HUDEP-2 (cell line): ENCODE data around the gene CCL19.
"Not testable (repeated sequence)": the region's sequence is repeated elsewhere in the genome, so short reads cannot be mapped to it uniquely, and the experiment has no call there.

ENCODE experiments used
- DNase-seq, 76 experiments: peaks; one replicate each; lab custom pipeline; 2025; ENCODE audit not compliant: unreplicated experiment in 76 of 76; lab: John Stamatoyannopoulos, UW

CCL19 gene

DNA sequence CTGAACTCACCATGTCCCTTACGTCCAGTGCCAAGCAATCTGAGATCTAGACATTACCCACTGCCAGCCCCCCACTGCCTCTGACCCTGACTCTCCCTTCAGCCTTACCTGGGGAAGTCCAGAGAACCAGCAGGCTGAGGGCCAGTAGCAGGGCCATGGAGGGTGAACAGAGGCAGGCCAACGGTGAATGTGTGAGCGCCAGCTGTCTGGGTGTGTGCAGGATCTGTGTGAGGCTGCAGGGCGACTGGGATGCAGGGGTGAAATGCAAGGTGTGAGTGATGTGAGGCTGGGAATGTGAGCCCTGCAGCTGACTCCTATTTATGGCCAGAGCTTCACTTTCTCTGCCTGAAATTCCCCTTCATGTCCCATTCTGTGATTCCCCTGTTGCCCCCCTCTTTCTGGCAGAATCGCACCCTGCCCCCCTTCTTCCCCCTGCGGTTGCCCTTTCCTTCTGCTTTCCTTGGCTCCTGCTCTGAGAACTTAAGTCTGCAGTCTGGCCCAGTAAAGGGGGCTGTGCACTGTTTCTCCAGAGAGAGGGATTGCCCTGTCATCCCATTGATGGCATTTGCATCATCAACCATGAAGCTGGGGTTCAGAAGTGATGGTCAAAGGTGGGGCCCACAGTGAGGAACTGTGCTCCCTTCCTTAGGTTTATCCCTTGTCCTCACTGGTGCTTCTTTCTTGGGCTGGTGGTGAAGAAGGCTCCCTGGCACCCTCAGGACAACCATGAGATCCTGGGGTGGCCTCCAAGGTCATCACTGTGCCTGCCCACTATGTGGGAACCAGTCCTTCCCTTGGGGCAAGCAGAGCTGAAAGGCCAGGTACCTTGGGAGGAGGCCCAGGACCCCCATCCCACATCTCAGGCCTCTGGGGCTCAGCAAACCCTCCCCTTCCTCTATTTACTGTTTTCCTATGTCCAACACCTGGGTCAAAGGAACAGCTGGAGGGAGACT is at the start of gene CCL19:
CCL19 (minus strand) TSS at position 294 of the 953 bp plus-strand sequence; CDS start at position 157, 137 bp downstream.
- DNase-seq: no peak

- DNase-seq: not testable (repeated sequence)
Measured at GRCh38 chr9:34740176-34740575, 49.1 kb upstream of the CCL19 start.

- DNase-seq: no peak
Measured at GRCh38 chr9:34737677-34738260, 46.7 kb upstream of the CCL19 start.

- no peak for DNase-seq
Measured at GRCh38 chr9:34734720-34735119, 43.6 kb upstream of the CCL19 start.

DNA sequence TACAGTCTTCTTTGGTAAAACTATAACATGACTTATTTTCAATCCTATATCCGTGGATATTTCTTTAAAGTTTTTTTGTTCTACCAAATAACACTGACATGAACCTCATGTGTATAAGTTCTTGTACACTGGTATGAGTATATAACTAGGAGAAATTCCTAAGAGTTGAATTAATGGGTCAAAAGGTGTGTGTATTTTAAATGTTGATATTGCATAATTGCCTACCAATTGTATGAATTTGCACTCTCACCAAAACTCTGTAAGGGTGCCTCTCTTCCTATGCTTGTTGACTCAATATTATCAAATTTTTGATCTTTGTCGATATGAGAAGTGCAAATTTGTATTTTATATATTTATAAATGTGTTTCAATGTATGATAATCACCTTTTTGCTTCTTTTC is 41.8 kb upstream of the CCL19 start:
- no peak for DNase-seq

GRCh38 chr9:34732478-34732877 is 41.4 kb upstream of the CCL19 start:
- no peak for DNase-seq

GRCh38 chr9:34723141-34723540 is 32.1 kb upstream of the CCL19 start:
- DNase-seq: no peak

GRCh38 chr9:34719769-34720025 is 28.6 kb upstream of the CCL19 start:
- DNase-seq: not testable (repeated sequence)

- no peak for DNase-seq
Measured at GRCh38 chr9:34719021-34719768, 28.1 kb upstream of the CCL19 start.

DNA sequence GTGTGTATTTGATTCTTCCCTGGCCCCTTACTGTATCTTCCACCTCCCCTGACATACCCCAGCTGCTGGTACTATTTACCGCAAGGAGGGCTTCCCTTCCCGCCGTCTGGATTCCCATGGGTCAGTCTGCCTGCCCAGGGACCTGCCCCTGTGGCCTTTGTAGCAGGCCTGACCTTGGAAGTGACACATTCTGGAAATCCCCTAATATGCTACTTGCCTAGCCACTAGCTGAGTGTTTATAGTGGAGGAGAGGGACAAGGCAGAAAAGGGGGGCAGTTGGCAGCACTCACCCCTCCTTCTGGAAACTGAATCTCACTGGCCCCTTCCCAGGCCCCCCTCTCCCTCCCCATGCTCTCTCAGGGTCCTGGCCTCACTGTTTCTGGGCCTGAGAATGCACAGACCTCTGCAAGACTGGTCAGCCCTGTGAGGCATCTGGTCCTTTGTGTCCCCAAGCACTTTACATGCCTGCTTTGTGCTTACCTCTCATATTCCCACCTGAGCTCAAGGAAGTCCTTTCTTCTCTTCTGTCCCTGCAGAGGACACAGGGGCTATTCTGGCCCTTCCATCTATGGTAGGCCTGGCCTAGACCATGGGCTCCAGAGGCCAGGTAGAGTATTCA is 27.0 kb upstream of the CCL19 start:
- DNase-seq: no peak

GRCh38 chr9:34716711-34717110 is 25.6 kb upstream of the CCL19 start:
- DNase-seq: no peak

DNA sequence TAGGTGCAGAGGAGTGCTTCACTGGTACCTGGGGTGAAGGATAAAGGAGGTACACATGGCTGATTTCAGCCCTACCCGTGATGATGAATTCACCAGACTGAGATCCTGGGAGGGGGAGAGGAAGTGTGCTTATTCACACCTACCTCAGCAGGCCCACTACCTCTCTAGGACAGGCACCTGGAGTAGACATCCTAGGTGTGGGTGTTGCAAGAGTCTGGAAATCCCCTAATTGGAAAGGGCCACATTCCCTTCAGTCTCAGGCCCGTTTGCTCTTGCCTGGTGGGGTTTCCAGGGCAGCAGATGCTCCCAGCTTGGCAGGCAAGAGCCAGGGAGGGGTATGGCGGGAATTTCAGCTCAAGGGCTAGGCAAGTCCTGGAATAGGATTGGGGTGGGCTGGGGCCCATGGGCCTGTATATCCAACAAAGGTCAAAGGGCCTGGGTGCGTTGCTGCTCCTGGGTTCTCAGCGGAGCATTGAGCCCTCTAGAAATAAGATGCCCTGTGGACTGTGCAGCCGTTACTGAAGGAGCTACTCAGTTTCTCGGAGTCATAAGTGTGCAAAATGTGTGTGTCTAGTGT is 24.7 kb upstream of the CCL19 start:
- DNase-seq: no peak

DNA sequence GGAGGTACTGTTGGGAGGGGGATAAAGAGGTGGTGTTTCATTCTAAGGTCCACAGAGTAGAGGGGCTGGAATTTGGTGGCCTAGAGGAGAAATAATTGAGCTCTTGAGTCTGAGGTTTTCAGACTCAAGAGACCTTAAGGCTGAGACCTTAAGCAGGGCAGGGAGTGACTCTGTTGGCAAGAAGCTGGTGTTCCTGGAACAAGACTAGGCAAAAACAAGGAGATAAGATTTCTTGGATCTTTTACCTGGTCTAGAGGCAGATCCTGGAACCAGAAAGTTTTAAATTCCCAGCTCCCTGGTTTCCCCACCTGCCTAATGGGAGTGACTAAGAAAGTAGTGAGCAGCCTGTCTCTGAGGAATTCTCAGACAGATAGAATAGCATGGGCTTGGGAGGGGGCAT is 22.9 kb upstream of the CCL19 start:
- DNase-seq: no peak

DNA sequence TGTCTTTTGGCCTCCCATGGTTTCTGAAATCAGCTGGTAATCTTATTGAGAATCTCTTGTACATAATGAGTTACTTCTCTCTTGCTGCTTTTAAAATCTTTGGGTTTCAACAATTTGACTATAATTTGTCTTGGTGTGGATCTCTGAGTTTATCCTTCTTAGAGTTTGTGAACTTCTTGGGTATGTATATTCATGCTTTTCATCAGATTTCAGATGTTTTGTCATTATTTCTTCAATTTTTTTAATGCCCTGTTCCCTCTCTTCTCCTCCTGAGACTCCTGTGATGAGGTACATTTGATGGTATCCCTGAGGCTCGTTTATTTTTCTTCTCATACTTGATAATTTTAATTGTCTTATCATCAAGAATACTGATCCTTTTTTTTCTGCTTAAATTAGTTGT is 21.1 kb upstream of the CCL19 start:
- DNase-seq: no peak

DNA sequence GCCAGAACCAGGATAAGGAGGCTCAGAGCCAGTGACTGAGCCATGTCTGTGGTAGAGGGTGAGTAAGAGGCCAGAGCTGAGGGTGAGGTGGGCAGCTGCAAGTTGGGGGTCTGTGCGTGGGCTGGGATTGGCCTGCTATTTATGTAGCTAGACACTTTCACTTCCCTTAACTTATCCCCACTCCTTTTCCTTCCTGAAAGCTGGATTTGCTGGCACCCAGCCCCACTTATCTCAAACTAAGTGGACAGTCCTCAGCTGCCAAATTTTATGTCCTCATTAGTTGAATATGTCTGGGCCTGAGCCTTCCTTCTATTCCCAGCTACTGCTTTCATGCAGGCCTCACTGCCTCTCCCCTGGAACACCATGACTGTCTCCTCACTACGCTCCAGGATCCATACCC is 18.9 kb upstream of the CCL19 start, which contains the start of gene CCL21:
CCL21 (minus strand) TSS at position 114 of the 400 bp plus-strand sequence; CDS start at position 44, 70 bp downstream.
- DNase-seq: no peak

GRCh38 chr9:34709196-34709978 is 18.3 kb upstream of the CCL19 start:
- no peak for DNase-seq

DNA sequence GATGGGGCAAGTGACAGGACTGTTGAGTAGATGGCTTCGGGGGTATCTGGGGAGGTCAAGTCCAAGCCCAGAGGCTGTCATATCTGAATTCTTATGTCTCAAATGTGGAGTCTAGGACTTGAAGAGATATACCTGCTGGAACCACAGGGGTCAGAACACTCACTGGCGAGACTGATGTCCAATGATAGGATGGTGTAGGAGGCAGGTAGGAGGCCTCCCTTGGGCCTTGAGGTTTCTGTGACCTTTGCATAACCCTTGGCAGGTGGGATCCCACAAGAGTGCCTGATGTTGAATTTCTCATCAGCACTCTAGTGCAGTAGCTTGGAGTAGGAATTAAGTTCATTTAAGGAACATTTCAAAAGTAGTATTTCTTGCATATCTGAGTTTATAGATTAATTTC is 16.1 kb upstream of the CCL19 start:
- no peak for DNase-seq

DNA sequence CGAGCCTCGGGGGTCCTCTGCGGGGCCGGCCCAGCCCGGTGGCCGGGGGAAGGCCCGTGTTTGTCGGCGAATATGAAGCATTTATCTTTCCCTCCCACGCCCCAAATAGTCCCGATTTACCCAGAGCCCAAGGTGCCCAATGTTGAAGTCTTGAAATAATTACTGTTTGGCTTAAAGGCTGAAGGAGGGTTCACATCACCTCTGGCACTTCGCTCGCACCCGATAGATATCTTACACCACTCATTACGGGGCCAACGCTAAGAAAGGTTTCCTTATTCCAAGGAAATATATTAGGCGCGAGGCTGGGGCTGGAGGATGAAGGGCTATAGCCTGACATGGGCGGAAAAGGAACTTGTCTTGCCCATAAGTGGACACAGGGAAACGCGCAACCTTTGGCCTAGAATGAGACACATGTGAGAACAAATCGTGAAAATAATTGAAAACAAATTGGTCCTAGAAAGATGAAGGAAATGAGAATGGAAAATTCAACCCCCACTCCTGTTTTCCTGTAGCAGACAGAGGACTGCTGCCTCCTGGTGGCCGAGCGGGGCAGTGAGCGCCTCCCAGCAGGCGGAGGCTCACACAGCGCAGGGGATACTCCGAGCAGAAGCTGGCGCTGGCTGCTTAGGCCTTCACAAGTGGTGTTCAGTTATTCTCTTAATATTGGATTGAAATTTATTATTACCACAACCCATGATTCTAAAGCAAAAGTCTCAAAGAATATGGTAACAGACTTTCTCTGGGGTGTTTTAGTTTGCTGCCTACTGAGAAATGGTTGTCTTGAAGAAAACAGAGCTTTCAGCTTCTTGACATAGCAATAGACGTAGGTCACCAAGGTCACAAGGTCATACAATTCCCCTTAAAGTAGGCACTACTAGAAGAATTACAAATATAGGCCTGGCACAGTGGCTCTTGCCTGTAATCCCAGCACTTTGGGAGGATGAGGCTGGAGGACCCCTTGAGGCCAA is 11.0 kb upstream of the CCL19 start:
- peak in 69 of 76 experiments; percentile 5 to 84 (median 53) for DNase-seq
